IMR-90 (cell line): ENCODE measurements around the gene C1QTNF1. TPM values are rescaled to one million over a fixed set of nuclear protein-coding genes. Genes with fewer than 3 reads are reported as not detected.

Source experiments
- ATAC-seq: fragments of 200-7000 bp; cut with Tn5 transposase; 2 replicates; pipeline ENCODE4 v1.9.1; 2020; ENCODE audit warnings: low read depth, mild to moderate bottlenecking, moderate library complexity
- BruUV-seq: library from RNA; stranded (reverse); fragments of 400-500 nt; replicated peaks from 2 replicates; lab custom pipeline; 2021; lab: Mats Ljungman, UMichigan
- CTCF ChIA-PET: fragments of 300-600 bp; formaldehyde crosslinking; extraction: SDS; loops from one replicate; lab custom pipeline; 2021; ENCODE audit warnings: antibody characterized with exemption; lab: Yijun Ruan, JAX
- POLR2A ChIA-PET: fragments of 300-600 bp; sonication (Branson Sonifier 250); formaldehyde crosslinking; loops from one replicate; lab custom pipeline; 2022; ENCODE audit warnings: antibody characterized with exemption; ENCODE audit not compliant: unreplicated experiment; lab: Charles Lee
- DNase-seq: peaks from one replicate; pipeline ENCODE4 v3.0.0; 2013
- H2AFZ ChIP-seq: replicated peaks from 2 replicates; pipeline ENCODE3; 2013; ENCODE audit warnings: low read length, mild to moderate bottlenecking; ENCODE audit not compliant: poor library complexity
- H2AK5ac ChIP-seq: 2 replicates; pipeline ENCODE4 v1.6.1; 2013; ENCODE audit warnings: low read depth, low read length, inconsistent platforms
- H2AK9ac ChIP-seq: replicated peaks from 2 replicates; pipeline ENCODE3; 2013; ENCODE audit warnings: mild to moderate bottlenecking, low read depth, low read length, moderate library complexity; ENCODE audit not compliant: poor library complexity
- H2BK120ac ChIP-seq: 2 replicates; pipeline ENCODE4 v1.6.1; 2013; ENCODE audit warnings: low read depth, low read length, inconsistent platforms
- H2BK15ac ChIP-seq: 3 replicates; pipeline ENCODE4 v1.6.1; 2013; ENCODE audit warnings: low read depth, low read length, inconsistent platforms
- H2BK20ac ChIP-seq: 2 replicates; pipeline ENCODE4 v1.6.1; 2013; ENCODE audit warnings: low read depth, mild to moderate bottlenecking, inconsistent platforms, low read length, moderate library complexity
- H2BK5ac ChIP-seq: 2 replicates; pipeline ENCODE4 v1.6.1; 2013; ENCODE audit warnings: mild to moderate bottlenecking, low read depth, low read length, inconsistent platforms; ENCODE audit not compliant: poor library complexity, severe bottlenecking
- H3K14ac ChIP-seq: replicated peaks from 2 replicates; pipeline ENCODE4 v1.6.1; 2013; ENCODE audit warnings: low read depth, low read length, inconsistent platforms
- H3K18ac ChIP-seq: 2 replicates; pipeline ENCODE4 v1.6.1; 2013; ENCODE audit warnings: low read depth, low read length, control low read depth
- H3K23ac ChIP-seq: 2 replicates; pipeline ENCODE4 v1.6.1; 2013; ENCODE audit warnings: low read depth, low read length, inconsistent platforms
- H3K27ac ChIP-seq: 2 replicates; pipeline ENCODE4 v1.5.1; 2013; ENCODE audit warnings: mild to moderate bottlenecking, control low read depth, low read length; ENCODE audit not compliant: insufficient read depth
- H3K27me3 ChIP-seq: 2 replicates; pipeline ENCODE4 v1.6.1; 2013; ENCODE audit warnings: low read length; ENCODE audit not compliant: control insufficient read depth, insufficient read depth
- H3K36me3 ChIP-seq: 2 replicates; pipeline ENCODE4 v1.6.1; 2013; ENCODE audit warnings: low read length, mixed read lengths; ENCODE audit not compliant: control insufficient read depth, insufficient read depth
- H3K4ac ChIP-seq: 2 replicates; pipeline ENCODE4 v1.6.1; 2013; ENCODE audit warnings: low read depth, low read length, inconsistent platforms
- H3K4me1 ChIP-seq: 2 replicates; pipeline ENCODE4 v1.6.1; 2013; ENCODE audit warnings: low read length, mixed read lengths; ENCODE audit not compliant: control insufficient read depth, insufficient read depth
- H3K4me2 ChIP-seq: 2 replicates; pipeline ENCODE4 v1.6.1; 2013; ENCODE audit warnings: low read depth, mild to moderate bottlenecking, control low read depth, low read length, moderate library complexity
- H3K4me3 ChIP-seq: 2 replicates; pipeline ENCODE4 v1.5.1; 2013; ENCODE audit warnings: low read depth, mild to moderate bottlenecking, control low read depth, low read length, moderate library complexity; ENCODE audit not compliant: insufficient read depth
- H3K56ac ChIP-seq: 2 replicates; pipeline ENCODE4 v1.6.1; 2013; ENCODE audit warnings: low read length, inconsistent platforms; ENCODE audit not compliant: insufficient read depth; ENCODE audit errors: extremely low read depth
- H3K79me1 ChIP-seq, 2 experiments: 2 replicates each; pipeline ENCODE4 v1.6.1; 2013; ENCODE audit warnings: low read length in 2 of 2, inconsistent platforms in 1 of 2, low read depth in 1 of 2
- H3K9ac ChIP-seq: 2 replicates; pipeline ENCODE4 v1.6.1; 2013; ENCODE audit warnings: low read depth, low read length, control low read depth
- H3K9me1 ChIP-seq: 2 replicates; pipeline ENCODE4 v1.6.1; 2013; ENCODE audit warnings: low read length, inconsistent platforms; ENCODE audit not compliant: insufficient read depth
- H3K9me3 ChIP-seq: 2 replicates; pipeline ENCODE4 v1.6.1; 2013; ENCODE audit warnings: low read length; ENCODE audit not compliant: control insufficient read depth, insufficient read depth
- H4K20me1 ChIP-seq: 2 replicates; pipeline ENCODE4 v1.6.1; 2013; ENCODE audit warnings: low read length, inconsistent platforms; ENCODE audit not compliant: insufficient read depth
- H4K5ac ChIP-seq: 2 replicates; pipeline ENCODE4 v1.6.1; 2013; ENCODE audit warnings: mild to moderate bottlenecking, low read depth, low read length, control low read depth
- H4K8ac ChIP-seq, 2 experiments: 2 replicates each; pipeline ENCODE4 v1.6.1; 2013; ENCODE audit warnings: low read depth in 2 of 2, low read length in 2 of 2, control low read depth in 1 of 2, inconsistent platforms in 1 of 2
- H4K91ac ChIP-seq: 2 replicates; pipeline ENCODE4 v1.6.1; 2013; ENCODE audit warnings: low read depth, low read length, inconsistent platforms; ENCODE audit not compliant: insufficient read depth
- BHLHE40 ChIP-seq: fragments of 150-350 bp; IDR thresholded peaks from 2 replicates; pipeline ENCODE4 v1.6.1; 2016; ENCODE audit warnings: mild to moderate bottlenecking, low read depth, low read length
- CEBPB ChIP-seq: IDR thresholded peaks from 2 replicates; pipeline ENCODE4 v1.6.1; 2012; ENCODE audit warnings: low read depth, low read length, improper control_type of control experiment
- CHD1 ChIP-seq: IDR thresholded peaks from 2 replicates; pipeline ENCODE4 v1.6.1; 2012; ENCODE audit warnings: low read depth, low read length, improper control_type of control experiment
- FOS ChIP-seq: fragments of 150-350 bp; IDR thresholded peaks from 2 replicates; pipeline ENCODE4 v1.6.1; 2016; ENCODE audit warnings: low read depth, low read length
- MAFK ChIP-seq: IDR thresholded peaks from 2 replicates; pipeline ENCODE4 v1.6.1; 2012; ENCODE audit warnings: low read depth, low read length, improper control_type of control experiment
- MAZ ChIP-seq: IDR thresholded peaks from 2 replicates; pipeline ENCODE4 v1.6.1; 2012; ENCODE audit warnings: low read depth, mild to moderate bottlenecking, low read length, improper control_type of control experiment, moderate library complexity, borderline replicate concordance
- MXI1 ChIP-seq: IDR thresholded peaks from 2 replicates; pipeline ENCODE4 v1.6.1; 2012; ENCODE audit warnings: low read depth, mild to moderate bottlenecking, low read length, moderate library complexity, borderline replicate concordance
- NFE2L2 ChIP-seq: fragments of 150-350 bp; IDR thresholded peaks from 2 replicates; pipeline ENCODE4 v1.6.1; 2016; ENCODE audit warnings: low read depth, mild to moderate bottlenecking, low read length
- POLR2A ChIP-seq: IDR thresholded peaks from 2 replicates; pipeline ENCODE4 v1.6.1; 2012; ENCODE audit warnings: mild to moderate bottlenecking, low read depth, low read length
- RAD21 ChIP-seq: IDR thresholded peaks from 2 replicates; pipeline ENCODE4 v1.6.1; 2012; ENCODE audit warnings: low read length, improper control_type of control experiment
- RCOR1 ChIP-seq: IDR thresholded peaks from 2 replicates; pipeline ENCODE4 v1.6.1; 2012; ENCODE audit warnings: mild to moderate bottlenecking, low read length, improper control_type of control experiment; ENCODE audit not compliant: insufficient replicate concordance
- RFX5 ChIP-seq: IDR thresholded peaks from 2 replicates; pipeline ENCODE4 v1.8.0; 2012; ENCODE audit warnings: low read depth, mild to moderate bottlenecking, low read length, moderate library complexity
- SMC3 ChIP-seq: fragments of 150-350 bp; IDR thresholded peaks from 2 replicates; pipeline ENCODE4 v1.6.1; 2016; ENCODE audit warnings: low read depth, mild to moderate bottlenecking, antibody characterized with exemption, low read length, moderate library complexity
- USF2 ChIP-seq: fragments of 150-350 bp; IDR thresholded peaks from 2 replicates; pipeline ENCODE4 v1.6.1; 2017; ENCODE audit warnings: mild to moderate bottlenecking, antibody characterized with exemption, low read length, low read depth
- WGBS, 2 experiments: methylation state at CpG; one replicate each; pipeline versions ENCODE4 v1.1.5 to v1.1.7; 2013; ENCODE audit warnings: missing lambda C conversion rate in 2 of 2; ENCODE audit not compliant: insufficient read length in 1 of 2; ENCODE audit errors: extremely low coverage in 2 of 2; 5-methylcytosine and 5-hydroxymethylcytosine counted together
- dilution Hi-C: fragments of 300-500 bp; cut with HindIII; formaldehyde crosslinking; loops from one replicate; pipeline ENCODE4 v1.14.3; 2018; ENCODE audit warnings: low sequenced_read_pairs; ENCODE audit not compliant: unreplicated experiment
- in situ Hi-C: fragments of 300-500 bp; cut with MboI; formaldehyde crosslinking; loops from 3 replicates; pipeline ENCODE4 v1.14.3; 2019; ENCODE audit warnings: low sequenced_read_pairs, inconsistent platforms, mixed read lengths
- intact Hi-C: fragments of 100-400 bp; cut with micrococcal nuclease; formaldehyde crosslinking; loops from 2 replicates; pipeline ENCODE4 v1.10.0; 2022
- polyA plus RNA-seq, 3 experiments: library from polyadenylated mRNA; depleted of rRNA; stranded (reverse); fragments of >200 nt; gene quantifications; 2 replicates each; pipeline ENCODE4 v1.2.3, GENCODE V29; 2012; ENCODE audit warnings: low replicate concordance in 1 of 3
- total RNA-seq: library from RNA; depleted of rRNA; stranded (reverse); fragments of >200 nt; gene quantifications from 2 replicates; pipeline ENCODE4 v1.2.3, GENCODE V29; 2012
- TF ChIP-seq, protein P1 (sequence below): fragments of 150-350 bp; IDR thresholded peaks from 2 replicates; pipeline ENCODE4 v1.6.1; 2016; ENCODE audit warnings: low read depth, mild to moderate bottlenecking, low read length, moderate library complexity, borderline replicate concordance
- TF ChIP-seq, protein P2 (sequence below): conservative IDR thresholded peaks from 2 replicates; pipeline ENCODE4 v1.5.1; 2012; ENCODE audit warnings: mild to moderate bottlenecking, low read depth, low read length, improper control_type of control experiment

The C1QTNF1 gene
- total and polyA plus RNA-seq, 2 of the 4 experiments (the other 2 are of a cell fraction) = 3.4 to 8.4 TPM

DNA sequence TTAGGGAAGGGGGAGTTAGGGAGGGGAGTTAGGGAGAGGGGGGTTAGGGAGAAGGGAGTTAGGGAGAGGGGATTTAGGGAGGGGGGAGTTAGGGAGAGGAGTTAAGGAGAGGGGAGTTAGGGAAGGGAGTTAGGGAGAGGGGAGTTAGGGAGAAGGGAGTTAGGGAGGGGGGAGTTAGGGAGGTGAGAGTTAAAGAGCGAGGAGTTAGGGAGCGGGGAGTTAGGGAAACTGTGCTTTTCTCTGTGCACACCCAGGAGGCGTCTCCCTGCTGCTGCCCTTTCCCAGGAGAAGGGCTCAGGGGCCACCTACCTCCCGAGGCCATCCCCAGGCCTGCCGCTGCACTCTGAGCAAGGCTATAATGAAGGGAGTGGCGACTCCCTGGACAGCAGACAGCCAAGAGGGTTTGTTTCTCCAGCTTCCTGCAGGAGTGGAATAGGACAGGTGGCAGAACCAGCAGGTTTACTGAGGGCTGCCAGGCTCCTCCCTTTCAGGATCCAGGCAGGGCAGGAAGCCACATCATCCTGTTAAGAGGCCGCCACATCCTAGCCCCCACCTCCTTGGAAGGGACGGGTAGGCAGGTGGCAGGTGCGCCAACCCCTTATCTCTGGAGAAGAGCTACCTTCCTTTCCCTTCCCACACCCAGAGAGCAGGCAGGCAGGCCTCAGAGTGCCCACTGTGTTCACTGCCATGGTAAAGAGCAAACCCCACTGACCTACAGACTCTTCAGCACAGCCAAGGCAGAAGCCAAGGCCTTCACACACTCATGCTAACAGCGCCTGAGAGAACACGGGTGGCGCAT is 18.7 kb upstream of the C1QTNF1 start:
- no peak overlapping the region for H2BK5ac ChIP-seq
- no peak overlapping the region for H4K91ac ChIP-seq
- no peak overlapping the region for H2BK15ac ChIP-seq
- ChIA-PET POLR2A (no interaction called here), CTCF (no interaction called here)
- H2AK9ac ChIP-seq = no peak overlapping the region
- H4K5ac ChIP-seq = no peak overlapping the region
- H3K9ac ChIP-seq = no peak overlapping the region
- 82 to 100% methylated on average over 2 to 3 of the region's 12 CpGs for WGBS, 2 experiments
- H3K9me1 ChIP-seq = peaks cover 20% of the 10 kb centered on the region
- no peak overlapping the region for H2AK5ac ChIP-seq
- H3K56ac ChIP-seq = no peak overlapping the region
- no peak overlapping the region for H2BK120ac ChIP-seq
- H3K79me1 ChIP-seq = peaks cover 21 to 84% of the 10 kb centered on the region in 2 experiments
- no peak overlapping the region for H3K4me3 ChIP-seq
- no peak for TF ChIP-seq RCOR1
- no peak for TF ChIP-seq MXI1
- TF ChIP-seq FOS = no peak
- TF ChIP-seq CEBPB = no peak
- TF ChIP-seq, protein P1, sequence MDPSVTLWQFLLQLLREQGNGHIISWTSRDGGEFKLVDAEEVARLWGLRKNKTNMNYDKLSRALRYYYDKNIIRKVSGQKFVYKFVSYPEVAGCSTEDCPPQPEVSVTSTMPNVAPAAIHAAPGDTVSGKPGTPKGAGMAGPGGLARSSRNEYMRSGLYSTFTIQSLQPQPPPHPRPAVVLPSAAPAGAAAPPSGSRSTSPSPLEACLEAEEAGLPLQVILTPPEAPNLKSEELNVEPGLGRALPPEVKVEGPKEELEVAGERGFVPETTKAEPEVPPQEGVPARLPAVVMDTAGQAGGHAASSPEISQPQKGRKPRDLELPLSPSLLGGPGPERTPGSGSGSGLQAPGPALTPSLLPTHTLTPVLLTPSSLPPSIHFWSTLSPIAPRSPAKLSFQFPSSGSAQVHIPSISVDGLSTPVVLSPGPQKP = no peak
- TF ChIP-seq, protein P2, sequence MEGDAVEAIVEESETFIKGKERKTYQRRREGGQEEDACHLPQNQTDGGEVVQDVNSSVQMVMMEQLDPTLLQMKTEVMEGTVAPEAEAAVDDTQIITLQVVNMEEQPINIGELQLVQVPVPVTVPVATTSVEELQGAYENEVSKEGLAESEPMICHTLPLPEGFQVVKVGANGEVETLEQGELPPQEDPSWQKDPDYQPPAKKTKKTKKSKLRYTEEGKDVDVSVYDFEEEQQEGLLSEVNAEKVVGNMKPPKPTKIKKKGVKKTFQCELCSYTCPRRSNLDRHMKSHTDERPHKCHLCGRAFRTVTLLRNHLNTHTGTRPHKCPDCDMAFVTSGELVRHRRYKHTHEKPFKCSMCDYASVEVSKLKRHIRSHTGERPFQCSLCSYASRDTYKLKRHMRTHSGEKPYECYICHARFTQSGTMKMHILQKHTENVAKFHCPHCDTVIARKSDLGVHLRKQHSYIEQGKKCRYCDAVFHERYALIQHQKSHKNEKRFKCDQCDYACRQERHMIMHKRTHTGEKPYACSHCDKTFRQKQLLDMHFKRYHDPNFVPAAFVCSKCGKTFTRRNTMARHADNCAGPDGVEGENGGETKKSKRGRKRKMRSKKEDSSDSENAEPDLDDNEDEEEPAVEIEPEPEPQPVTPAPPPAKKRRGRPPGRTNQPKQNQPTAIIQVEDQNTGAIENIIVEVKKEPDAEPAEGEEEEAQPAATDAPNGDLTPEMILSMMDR = no peak
- no peak for TF ChIP-seq NFE2L2
- TF ChIP-seq USF2 = no peak
- TF ChIP-seq SMC3 = no peak
- TF ChIP-seq MAZ = no peak
- no peak for TF ChIP-seq CHD1
- no peak for TF ChIP-seq RAD21
- TF ChIP-seq MAFK = no peak
- TF ChIP-seq RFX5 = no peak
- TF ChIP-seq POLR2A = no peak
- no peak for TF ChIP-seq BHLHE40
- H4K8ac ChIP-seq = no peak overlapping the region
- dilution Hi-C loops = no loop called here
- BruUV-seq = no TSS peak
- peaks cover 15% of the 10 kb centered on the region for H3K36me3 ChIP-seq
- peaks cover 16% of the 10 kb centered on the region for H3K4me1 ChIP-seq
- H3K27me3 ChIP-seq = no peaks in the 10 kb centered on the region
- ATAC-seq (no peak), DNase-seq (no peak)
- H4K20me1 ChIP-seq = peaks cover 71% of the 10 kb centered on the region
- in situ Hi-C loops = no loop called here
- no peak overlapping the region for H3K4ac ChIP-seq
- H3K9me3 ChIP-seq = no peaks in the 10 kb centered on the region
- H2AFZ ChIP-seq = no peak overlapping the region
- H3K27ac ChIP-seq = no peak overlapping the region
- no peak overlapping the region for H2BK20ac ChIP-seq
- no peak overlapping the region for H3K18ac ChIP-seq
- H3K23ac ChIP-seq = no peak overlapping the region
- no peak overlapping the region for H3K4me2 ChIP-seq
- intact Hi-C loops = no loop called here
- no peak overlapping the region for H3K14ac ChIP-seq
